GM12892 (cell line): ENCODE data around the gene LMLN. TPM values are rescaled to one million over a fixed set of nuclear protein-coding genes. Genes with fewer than 3 reads are reported as not detected.
A peak's percentile ranks its signal among the peaks of the same experiment; 100 is the strongest.
"Not testable (repeated sequence)": the region's sequence is repeated elsewhere in the genome, so short reads cannot be mapped to it uniquely, and the experiment has no call there.

ENCODE experiments used
- DNase-seq: peaks from one replicate; pipeline ENCODE4 v3.0.0; 2011; ENCODE audit not compliant: insufficient read length
- FAIRE-seq: peaks from 2 replicates; lab custom pipeline; 2011; peaks lifted over from hg19 to GRCh38; lab: Jason Lieb, UNC
- POLR2A ChIP-seq: IDR thresholded peaks from 2 replicates; pipeline ENCODE4 v1.6.1; 2011; ENCODE audit warnings: low read depth, low read length, control low read depth
- POLR2AphosphoS5 ChIP-seq: IDR thresholded peaks from 2 replicates; pipeline ENCODE4 v1.6.1; 2011; ENCODE audit warnings: low read depth, low read length, control low read depth
- TAF1 ChIP-seq: IDR thresholded peaks from 2 replicates; pipeline ENCODE4 v1.6.1; 2011; ENCODE audit warnings: low read depth, mild to moderate bottlenecking, control low read depth, low read length, borderline replicate concordance
- polyA plus RNA-seq: library from polyadenylated mRNA; unstranded; fragments of >200 nt; gene quantifications from one replicate; pipeline ENCODE4 v1.2.1, GENCODE V29; 2012; ENCODE audit warnings: missing spikeins, inconsistent platforms; ENCODE audit not compliant: missing spikeins

The LMLN gene, protein sequence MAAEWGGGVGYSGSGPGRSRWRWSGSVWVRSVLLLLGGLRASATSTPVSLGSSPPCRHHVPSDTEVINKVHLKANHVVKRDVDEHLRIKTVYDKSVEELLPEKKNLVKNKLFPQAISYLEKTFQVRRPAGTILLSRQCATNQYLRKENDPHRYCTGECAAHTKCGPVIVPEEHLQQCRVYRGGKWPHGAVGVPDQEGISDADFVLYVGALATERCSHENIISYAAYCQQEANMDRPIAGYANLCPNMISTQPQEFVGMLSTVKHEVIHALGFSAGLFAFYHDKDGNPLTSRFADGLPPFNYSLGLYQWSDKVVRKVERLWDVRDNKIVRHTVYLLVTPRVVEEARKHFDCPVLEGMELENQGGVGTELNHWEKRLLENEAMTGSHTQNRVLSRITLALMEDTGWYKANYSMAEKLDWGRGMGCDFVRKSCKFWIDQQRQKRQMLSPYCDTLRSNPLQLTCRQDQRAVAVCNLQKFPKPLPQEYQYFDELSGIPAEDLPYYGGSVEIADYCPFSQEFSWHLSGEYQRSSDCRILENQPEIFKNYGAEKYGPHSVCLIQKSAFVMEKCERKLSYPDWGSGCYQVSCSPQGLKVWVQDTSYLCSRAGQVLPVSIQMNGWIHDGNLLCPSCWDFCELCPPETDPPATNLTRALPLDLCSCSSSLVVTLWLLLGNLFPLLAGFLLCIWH
- 0.98 TPM for polyA plus RNA-seq

- FAIRE-seq (peak; percentile 93), DNase-seq (peak; percentile 85)
- TF ChIP-seq POLR2A (peak; percentile 75; the same call in 1 of the 2 replicates), POLR2AphosphoS5 (peak; percentile 46; the same call in 1 of the 2 replicates), TAF1 (peak; percentile 46; the same call in 1 of the 2 replicates)
These were observed at the start of gene LMLN for GRCh38 chr3:197959891-197960693. Gene LMLN (plus strand): TSS chr3:197960217. CDS start chr3:197960246, 29 bp downstream.

DNA sequence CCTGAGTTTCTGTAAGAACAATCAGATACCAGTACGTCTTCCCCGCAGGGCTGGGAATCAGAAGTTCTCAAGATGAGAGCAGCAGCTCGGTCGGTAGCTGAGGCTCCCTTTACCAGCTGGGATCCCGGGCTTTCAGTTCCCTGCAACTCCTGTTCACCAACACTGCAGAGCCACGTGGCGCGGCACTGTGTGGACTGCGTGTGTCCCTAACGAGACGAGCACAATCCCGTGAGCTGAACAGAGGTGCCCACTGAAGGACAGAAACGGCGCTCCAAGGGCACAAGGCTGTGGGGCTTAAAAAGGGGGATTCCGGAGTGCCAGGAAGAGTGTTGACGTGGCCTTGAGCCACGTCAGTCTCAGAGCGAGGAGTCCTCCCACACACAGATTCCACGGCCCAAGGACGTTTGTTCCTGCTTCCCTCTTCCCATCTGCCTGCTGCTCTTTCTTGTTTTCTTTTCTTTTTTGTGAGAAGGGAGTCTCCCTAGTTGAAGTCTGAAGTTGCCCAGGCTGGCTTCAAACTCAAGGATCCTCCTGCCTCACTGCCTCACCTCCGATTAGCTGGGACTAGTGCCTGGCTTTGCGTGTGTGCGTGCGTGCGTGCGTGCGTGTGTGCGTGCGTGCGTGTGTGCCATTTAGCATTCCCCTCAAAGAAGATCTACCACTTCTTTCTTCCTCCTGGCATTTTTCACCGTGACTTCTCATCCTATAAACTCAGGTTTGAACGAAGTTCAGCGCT is 47.1 kb upstream of the LMLN start:
- TF ChIP-seq POLR2AphosphoS5, result no peak
- no peak for TF ChIP-seq TAF1
- no peak for TF ChIP-seq POLR2A
- FAIRE-seq, result no peak
- no peak for DNase-seq

DNA sequence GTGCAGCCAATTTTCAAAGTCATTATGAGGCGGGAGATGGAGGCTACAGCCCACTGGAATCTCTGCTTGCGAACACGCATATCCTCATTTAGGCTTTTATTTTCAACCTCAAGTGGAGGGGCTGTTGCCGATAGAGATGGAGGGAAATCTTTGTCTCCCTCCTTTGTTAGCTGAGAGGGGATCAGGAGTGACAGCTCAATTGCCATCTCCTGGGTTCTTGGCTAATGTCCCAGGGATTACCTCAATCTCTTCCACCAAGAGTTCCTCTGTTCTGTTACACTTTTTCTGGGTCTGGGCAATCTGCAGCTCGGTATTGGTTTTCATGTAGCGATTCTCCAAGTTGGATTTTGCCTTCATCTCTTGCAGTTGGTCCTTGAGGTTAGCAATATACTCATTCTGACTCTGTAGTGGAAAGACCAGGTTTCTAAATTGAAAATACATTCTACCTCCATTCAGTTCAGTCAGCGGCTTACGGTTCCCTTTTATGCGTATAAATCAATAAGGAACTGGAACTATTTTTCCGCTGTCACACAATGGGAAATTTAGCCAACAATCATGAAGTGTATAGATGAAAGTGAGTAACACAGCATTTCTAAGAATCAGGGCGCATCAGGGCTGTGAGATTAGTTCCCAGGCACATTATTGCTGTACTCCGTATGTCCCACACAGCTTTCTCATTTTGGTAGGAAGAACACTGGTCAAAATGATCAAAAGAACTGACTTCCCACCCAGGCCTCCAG is 46.2 kb upstream of the LMLN start:
- TF ChIP-seq TAF1, result no peak
- DNase-seq, result no peak
- no peak for FAIRE-seq

- not testable (repeated sequence) for DNase-seq, FAIRE-seq
These were observed 38.4 kb upstream of the LMLN start for GRCh38 chr3:197921429-197922275.

DNA sequence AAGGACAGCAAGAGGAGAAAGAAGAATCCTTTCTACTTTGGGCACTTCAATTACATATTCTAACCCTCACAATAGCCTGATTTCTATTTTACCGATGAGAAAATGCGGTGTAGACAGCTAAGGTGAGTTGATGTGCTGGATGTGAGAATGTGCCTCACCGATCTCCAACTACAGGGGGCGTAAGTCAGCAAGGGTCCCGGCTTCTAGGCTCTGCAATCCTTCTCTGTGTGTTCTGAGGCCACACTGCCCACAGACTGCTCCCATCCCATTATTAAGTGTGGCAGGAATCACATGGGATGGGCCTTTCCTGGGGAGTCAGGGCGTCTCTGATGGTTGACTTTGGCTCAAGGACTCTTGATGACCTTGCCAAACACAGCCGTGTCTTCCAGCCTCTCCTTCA is 33.6 kb upstream of the LMLN start:
- FAIRE-seq (no peak), DNase-seq (no peak)
- no peak for TF ChIP-seq POLR2A
- no peak for TF ChIP-seq POLR2AphosphoS5
- no peak for TF ChIP-seq TAF1

GRCh38 chr3:197927578-197927977 is 32.4 kb upstream of the LMLN start:
- not testable (repeated sequence) for DNase-seq, FAIRE-seq

DNA sequence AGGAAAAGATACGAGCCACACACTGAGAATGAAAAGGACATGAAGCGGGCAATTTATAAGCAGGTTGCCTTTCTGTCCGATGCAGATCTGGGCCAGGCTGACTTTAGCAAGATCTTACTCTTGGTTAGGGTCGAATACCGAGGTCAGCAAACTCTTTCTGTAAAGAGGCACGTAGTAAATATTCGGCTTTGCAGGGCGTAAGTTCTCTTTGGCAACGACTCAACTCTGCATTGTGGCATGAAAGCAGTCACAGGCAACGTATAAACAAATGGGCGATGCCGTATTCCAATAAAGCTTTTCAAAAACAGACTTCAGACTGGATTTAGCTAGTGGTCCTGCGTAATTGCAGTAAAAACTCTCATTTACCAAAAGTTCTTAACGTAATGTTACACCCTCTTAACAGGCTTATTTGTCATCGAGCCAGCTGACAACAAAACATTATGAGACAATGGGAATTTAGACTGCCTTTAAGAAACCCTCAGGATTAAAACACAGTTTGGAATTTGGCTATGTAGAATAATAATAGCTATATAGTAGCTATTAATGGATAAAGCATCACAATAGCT is 23.1 kb upstream of the LMLN start:
- FAIRE-seq (no peak), DNase-seq (no peak)
- TF ChIP-seq POLR2AphosphoS5 (no peak), POLR2A (no peak)

DNA sequence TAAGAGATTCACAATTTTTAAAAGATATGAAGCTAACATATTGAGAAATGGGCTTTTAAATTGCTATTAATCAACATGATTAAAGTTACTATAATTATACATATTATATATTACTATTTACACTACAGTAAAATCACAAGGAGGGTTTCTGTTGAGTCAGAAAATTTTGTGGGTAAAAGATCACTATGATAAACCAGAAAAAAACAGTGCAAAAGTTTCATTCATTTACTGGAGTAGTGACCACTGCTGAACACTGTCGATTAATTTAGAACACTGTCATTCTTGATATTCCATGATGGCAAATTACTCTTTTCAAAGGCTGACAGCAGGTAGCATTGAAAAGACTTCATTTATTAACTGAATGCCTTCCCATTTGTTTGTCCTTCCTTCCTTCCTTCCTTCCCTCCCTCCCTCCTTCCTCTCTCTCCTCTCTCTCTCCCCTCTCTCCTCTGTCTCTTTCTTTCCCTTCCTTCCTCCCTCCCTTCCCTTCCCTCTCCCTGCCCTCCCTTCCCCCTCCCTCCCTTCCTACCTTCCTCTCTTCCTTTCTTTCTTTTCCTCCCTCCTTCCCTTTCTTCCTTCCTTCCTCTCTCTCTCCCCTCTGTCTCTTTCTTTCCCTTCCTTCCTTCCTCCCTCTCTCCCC is 19.2 kb upstream of the LMLN start:
- no peak for FAIRE-seq
- TF ChIP-seq TAF1 (no peak), POLR2AphosphoS5 (no peak), POLR2A (no peak)
- DNase-seq, result no peak

DNA sequence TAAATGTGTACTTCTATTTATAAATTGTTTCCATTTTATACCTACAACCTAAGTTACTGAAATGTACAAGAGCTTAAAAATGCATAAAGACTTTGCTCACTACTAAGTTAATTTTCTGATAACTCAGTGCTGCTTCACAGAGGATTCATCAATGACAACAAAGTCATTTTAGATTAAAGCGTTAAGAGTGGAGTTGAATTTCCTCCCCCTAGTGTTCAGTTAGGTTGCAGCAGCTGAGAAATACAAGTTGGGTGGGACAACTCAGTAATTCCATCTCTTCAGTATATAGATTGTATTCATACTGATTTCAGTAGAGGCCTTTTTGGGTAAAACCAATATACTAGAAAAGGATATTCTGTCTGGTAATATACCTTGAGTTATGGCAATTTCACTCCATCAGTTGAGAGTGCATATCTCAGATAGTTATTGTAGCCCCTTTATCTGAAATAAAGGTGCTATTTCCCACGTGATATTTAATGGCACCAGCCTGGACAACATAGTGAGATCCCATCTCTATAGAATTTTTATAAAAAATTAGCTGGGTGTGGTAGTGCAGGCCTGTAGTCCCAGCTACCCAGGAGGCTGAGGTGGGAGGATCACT is 17.0 kb upstream of the LMLN start:
- FAIRE-seq (peak; percentile 81), DNase-seq (no peak)
- TF ChIP-seq POLR2AphosphoS5 (no peak), TAF1 (no peak), POLR2A (no peak)
